Spleen (tissue), 7 donors: Measurements from ENCODE around the gene AK8.

Source experiments
- CTCF ChIP-seq, 11 experiments: fragments of 200-600 bp in 7 of 11; fragments of 450-650 bp in 4 of 11; sonication (generic) in 4 of 11; IDR thresholded peaks in 8 of 11; conservative IDR thresholded peaks in 3 of 11; 1 replicate in 7 of 11; 2 replicates in 4 of 11; pipeline versions ENCODE4 v1.4.0 to v1.8.0; 2016 to 2021; ENCODE audit warnings: antibody characterized with exemption in 11 of 11, inconsistent platforms in 4 of 11, mild to moderate bottlenecking in 1 of 11
- POLR2A ChIP-seq, 3 donors: fragments of 450-650 bp; IDR thresholded peaks; one replicate each; pipeline ENCODE4 v1.5.1; 2017; ENCODE audit warnings: antibody characterized with exemption in 3 of 3, mild to moderate bottlenecking in 1 of 3
- donor health status: DM: no; HTN: no; CAD: no; lungs with moderate emphysema.
- donor health status: DM: no; HTN: no; CAD: no.
- donor health status: DM: no; HTN: no; CAD: no.

GRCh38 chr9:132857616-132858342, 20.3 kb downstream of the AK8 start:
- TF ChIP-seq CTCF (IDR thresholded peaks at IDR 0.05 in 8 of 11, conservative IDR thresholded peaks at IDR 0.05 in 3 of 11) (no peak), POLR2A (IDR thresholded peaks at IDR 0.05) (no peak)
